Measurements from ENCODE around the gene FHL2.

DNA sequence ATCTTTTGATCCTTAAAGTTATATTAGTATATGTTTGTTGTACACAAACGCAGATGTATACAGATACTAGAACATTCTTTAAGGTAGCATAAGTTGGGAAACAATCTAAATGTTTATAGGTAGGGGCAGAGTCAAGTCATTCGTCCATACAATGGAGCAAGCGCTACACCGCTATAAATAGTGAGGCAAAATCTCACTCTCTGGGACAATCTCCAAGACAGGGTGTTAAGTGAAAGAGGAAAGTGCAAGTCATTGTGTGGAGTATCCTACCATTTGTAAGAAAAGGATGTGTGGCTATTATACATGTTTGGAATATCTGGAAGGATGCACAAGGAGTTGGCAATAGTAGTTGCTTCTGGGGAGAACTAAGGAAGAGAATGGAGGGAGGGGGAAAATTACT lies 16.2 kb upstream of the FHL2 start:
- TF ChIP-seq CTBP1 (IDR thresholded peaks at IDR 0.05; ENCODE audit: borderline replicate concordance) (no peak), FOXM1 (IDR thresholded peaks at IDR 0.05; ENCODE audit: borderline replicate concordance) (no peak), FOXA1 (IDR thresholded peaks at IDR 0.05) (no peak), NFRKB (IDR thresholded peaks at IDR 0.05) (no peak), FOXK2 (IDR thresholded peaks at IDR 0.05) (no peak), ARNT (IDR thresholded peaks at IDR 0.05) (no peak), ELF4 (IDR thresholded peaks at IDR 0.05) (no peak), ZNF384 (IDR thresholded peaks at IDR 0.05) (no peak), SUZ12 (IDR thresholded peaks at IDR 0.05) (no peak), TARDBP (IDR thresholded peaks at IDR 0.05) (no peak)
- TF ChIP-seq, protein P1, sequence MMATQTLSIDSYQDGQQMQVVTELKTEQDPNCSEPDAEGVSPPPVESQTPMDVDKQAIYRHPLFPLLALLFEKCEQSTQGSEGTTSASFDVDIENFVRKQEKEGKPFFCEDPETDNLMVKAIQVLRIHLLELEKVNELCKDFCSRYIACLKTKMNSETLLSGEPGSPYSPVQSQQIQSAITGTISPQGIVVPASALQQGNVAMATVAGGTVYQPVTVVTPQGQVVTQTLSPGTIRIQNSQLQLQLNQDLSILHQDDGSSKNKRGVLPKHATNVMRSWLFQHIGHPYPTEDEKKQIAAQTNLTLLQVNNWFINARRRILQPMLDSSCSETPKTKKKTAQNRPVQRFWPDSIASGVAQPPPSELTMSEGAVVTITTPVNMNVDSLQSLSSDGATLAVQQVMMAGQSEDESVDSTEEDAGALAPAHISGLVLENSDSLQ (IDR thresholded peaks at IDR 0.05), result no peak
